GM10266 (cell line): Measurements from ENCODE around the gene KIAA0319L.

Experiments used
- DNase-seq: peaks from one replicate; pipeline ENCODE4 v3.0.0; 2012; ENCODE audit errors: extremely low spot score
- TF ChIP-seq, protein P1 (sequence below): IDR thresholded peaks from 2 replicates; pipeline ENCODE4 v1.5.1; 2012; ENCODE audit warnings: mild to moderate bottlenecking, low read depth; ENCODE audit not compliant: control insufficient read depth, insufficient read depth; ENCODE audit errors: missing control alignments

The KIAA0319L gene

DNA sequence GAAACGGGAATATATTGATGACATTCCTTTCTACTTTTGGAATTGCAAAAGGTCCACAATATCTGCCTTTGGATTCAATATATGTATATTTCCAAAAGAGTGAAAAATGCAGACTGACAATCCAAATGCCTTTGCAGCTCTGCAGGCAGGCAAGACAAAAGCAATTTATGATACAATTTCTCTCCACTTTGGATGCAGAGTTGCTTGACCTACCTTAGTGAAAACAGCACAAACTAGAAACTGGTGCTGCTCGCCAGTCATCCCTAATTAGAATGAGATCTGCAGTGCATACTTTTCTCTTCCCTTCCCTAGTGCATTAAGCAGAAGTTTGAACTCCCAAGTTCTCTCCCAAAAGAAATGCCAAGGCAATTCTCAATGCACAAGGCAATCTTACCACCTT, 56.8 kb downstream of the KIAA0319L start:
- TF ChIP-seq, protein P1, sequence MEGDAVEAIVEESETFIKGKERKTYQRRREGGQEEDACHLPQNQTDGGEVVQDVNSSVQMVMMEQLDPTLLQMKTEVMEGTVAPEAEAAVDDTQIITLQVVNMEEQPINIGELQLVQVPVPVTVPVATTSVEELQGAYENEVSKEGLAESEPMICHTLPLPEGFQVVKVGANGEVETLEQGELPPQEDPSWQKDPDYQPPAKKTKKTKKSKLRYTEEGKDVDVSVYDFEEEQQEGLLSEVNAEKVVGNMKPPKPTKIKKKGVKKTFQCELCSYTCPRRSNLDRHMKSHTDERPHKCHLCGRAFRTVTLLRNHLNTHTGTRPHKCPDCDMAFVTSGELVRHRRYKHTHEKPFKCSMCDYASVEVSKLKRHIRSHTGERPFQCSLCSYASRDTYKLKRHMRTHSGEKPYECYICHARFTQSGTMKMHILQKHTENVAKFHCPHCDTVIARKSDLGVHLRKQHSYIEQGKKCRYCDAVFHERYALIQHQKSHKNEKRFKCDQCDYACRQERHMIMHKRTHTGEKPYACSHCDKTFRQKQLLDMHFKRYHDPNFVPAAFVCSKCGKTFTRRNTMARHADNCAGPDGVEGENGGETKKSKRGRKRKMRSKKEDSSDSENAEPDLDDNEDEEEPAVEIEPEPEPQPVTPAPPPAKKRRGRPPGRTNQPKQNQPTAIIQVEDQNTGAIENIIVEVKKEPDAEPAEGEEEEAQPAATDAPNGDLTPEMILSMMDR, result no peak
- DNase-seq, result no peak

- no peak for DNase-seq
- TF ChIP-seq, protein P1, result no peak
These were observed 57.5 kb downstream of the KIAA0319L start for GRCh38 chr1:35499652-35500176.

DNA sequence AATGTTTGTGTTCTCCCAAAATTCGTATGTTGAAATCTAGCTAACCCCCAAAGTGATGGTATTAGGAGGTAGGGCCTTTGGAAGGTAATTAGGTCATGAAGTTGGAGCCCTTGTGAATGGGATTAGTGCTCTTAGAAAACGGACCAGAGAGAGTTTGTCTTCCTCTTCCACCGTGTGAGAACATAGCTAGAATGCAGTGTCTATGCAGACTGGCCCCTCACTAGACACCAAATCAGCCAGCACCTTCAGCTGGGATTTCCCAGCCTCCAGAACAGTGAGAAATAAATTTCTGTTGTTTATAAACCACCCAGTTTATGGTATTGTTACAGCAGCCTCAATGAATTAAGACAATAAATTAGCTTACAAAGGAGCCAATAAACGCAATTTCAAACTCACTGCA, 58.0 kb downstream of the KIAA0319L start:
- DNase-seq, result no peak
- TF ChIP-seq, protein P1, result no peak

- TF ChIP-seq, protein P1, result no peak
- no peak for DNase-seq
These were observed 59.6 kb downstream of the KIAA0319L start for GRCh38 chr1:35497571-35497970.

- TF ChIP-seq, protein P1, result no peak
- DNase-seq, result no peak
These were observed 67.0 kb downstream of the KIAA0319L start for GRCh38 chr1:35490250-35490649.

GRCh38 chr1:35488336-35488735, 68.9 kb downstream of the KIAA0319L start:
- TF ChIP-seq, protein P1, result no peak
- no peak for DNase-seq

GRCh38 chr1:35486858-35487408, 70.3 kb downstream of the KIAA0319L start:
- TF ChIP-seq, protein P1, result no peak
- no peak for DNase-seq
